Esophagus squamous epithelium (tissue), 4 donors: ENCODE results near the gene CCDC121.

Experiments
- CTCF ChIP-seq, 6 experiments: fragments of 450-650 bp in 4 of 6; fragments of 200-600 bp in 2 of 6; sonication (generic) in 2 of 6; IDR thresholded peaks; one replicate each; pipeline ENCODE4 v1.5.1; 2016 to 2019; ENCODE audit warnings: antibody characterized with exemption in 6 of 6, mild to moderate bottlenecking in 4 of 6, moderate library complexity in 4 of 6
- POLR2A ChIP-seq, 4 donors: fragments of 450-650 bp; IDR thresholded peaks; one replicate each; pipeline ENCODE4 v1.6.1; 2017; ENCODE audit warnings: antibody characterized with exemption in 4 of 4, mild to moderate bottlenecking in 4 of 4, moderate library complexity in 3 of 4

- no peak for TF ChIP-seq CTCF (IDR thresholded peaks at IDR 0.05)
- no peak for TF ChIP-seq POLR2A (IDR thresholded peaks at IDR 0.05)
Observed at GRCh38 chr2:27638037-27638637, 9.3 kb upstream of the CCDC121 start.
